Fibroblast of skin of left biceps (primary cell): ENCODE results near the gene CEP63.
"Not testable (repeated sequence)": the region's sequence is repeated elsewhere in the genome, so short reads cannot be mapped to it uniquely, and the experiment has no call there.

ENCODE experiments used
- DNase-seq, 2 experiments: peaks; one replicate each; pipeline ENCODE4 v3.0.0-alpha.2; 2013; ENCODE audit warnings: low read depth in 2 of 2

CEP63 gene

DNA sequence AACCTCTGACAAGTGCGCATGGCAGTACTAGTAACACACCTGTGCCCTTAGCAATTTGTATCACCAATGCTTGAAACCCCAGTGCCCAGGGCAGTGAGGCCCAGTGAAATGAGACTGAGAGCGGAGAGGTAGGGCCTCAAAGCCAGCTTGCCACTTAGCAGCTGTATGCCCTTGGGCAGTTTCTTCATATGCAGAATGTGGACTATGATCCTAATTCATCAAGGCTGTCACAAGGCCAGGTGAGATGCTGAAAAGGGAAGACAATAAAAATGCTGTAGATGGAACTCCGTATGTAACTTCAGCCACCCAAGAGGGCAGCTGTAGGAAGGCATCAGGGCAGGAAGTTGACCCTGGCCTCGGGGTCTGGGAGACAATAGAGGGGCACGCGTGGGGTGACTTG, 90.6 kb downstream of the CEP63 start:
- no peak for DNase-seq

DNA sequence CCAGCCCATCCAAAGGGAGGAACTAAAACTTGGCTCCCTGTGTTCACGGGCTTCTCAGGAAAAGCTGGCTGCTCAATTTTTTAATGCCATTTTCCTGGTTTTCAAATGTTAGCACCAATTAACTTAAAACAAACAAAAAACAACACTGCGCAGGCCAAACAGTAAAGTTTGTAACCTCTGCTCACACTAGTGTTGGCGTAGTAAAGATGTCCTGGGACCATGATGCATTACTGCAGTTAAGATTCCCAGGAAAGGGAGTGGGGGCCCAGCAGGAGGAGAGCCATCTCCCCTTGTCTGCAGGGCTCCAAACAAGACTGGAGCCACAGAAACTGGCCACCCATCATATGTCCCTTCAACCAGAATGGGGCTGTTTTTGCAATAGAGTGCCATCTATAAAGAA, 91.0 kb downstream of the CEP63 start:
- no peak for DNase-seq

DNA sequence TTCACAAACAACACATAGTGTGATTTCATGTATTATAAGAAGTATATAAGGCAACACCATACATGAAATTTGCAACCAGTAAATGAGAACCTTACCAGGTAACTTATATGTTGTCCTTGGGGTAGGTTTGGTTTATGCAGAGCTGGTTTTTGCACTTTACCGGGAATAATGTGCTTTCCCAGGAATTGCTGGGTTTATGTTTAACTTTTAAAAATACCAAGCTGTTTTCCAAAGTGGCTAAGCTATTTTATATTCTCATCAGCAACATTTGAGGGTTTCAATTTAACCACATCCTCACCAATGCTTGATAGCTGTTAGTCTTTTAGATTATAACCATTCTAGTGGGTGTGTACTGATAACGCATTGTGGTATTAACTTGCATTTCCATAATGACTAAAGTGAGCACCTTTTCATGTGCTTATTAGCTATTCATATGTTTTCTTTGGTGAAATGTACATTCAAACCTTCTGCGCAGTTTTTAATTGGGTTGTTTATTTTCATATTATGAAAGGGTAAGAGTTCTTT, 93.3 kb downstream of the CEP63 start:
- no peak for DNase-seq

DNA sequence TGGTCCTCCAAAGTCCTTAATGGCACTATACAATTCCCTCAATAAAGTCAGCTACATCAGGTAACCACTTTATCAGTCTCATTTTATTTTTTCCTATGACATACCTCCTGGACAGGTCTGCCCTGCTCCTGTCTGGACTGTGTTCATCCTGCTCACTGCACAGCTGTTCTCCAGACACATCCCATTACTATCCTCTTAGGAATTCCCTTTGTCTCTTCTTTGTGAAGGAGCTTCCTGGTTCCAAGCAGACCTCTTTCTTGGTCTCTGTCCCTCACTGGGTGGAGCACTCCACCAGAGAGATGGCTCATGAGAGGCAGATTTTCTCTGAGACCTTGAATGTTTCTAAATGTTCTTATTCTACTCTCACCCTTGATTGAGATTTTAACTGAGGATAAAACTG, 104.9 kb downstream of the CEP63 start:
- DNase-seq = no peak

DNA sequence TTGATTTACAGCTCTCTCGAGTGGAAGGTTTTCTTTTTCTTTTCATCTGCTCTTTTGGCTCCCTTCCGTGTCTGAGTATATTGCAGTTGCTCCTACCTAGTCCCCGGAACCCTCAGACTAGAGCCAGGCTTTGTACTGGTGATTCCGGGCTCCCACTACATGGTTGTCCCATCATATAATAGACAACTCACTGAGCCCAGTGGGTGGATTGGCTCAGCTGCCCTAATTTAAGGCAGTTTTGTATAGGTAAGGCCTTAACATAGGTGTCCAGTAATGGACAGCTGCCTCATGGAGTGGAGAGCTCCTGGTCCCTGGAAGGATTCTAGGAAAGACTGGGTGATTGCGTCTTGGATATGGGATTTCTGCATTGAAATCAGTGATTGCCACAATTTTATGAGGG, 106.9 kb downstream of the CEP63 start:
- DNase-seq = no peak

DNA sequence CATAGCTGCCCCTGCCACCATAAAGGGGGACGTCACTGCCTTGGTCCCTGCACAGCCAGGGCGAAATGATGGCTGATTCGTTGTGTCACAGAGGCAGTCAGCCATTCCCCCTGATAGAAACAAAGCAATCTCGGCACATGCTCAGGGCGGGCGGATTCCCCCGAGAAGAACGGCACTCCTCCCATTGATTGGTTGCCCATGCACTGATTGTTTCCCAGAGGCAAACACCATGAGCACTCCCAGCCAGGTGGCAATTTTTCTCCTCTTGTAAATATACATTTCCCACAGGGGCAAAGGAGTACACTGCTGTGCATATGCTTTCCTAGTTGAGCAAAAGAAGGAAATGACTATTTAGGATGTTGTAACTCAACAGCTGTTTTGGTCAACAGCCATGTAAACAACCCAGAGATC, 108.5 kb downstream of the CEP63 start:
- no peak for DNase-seq

DNA sequence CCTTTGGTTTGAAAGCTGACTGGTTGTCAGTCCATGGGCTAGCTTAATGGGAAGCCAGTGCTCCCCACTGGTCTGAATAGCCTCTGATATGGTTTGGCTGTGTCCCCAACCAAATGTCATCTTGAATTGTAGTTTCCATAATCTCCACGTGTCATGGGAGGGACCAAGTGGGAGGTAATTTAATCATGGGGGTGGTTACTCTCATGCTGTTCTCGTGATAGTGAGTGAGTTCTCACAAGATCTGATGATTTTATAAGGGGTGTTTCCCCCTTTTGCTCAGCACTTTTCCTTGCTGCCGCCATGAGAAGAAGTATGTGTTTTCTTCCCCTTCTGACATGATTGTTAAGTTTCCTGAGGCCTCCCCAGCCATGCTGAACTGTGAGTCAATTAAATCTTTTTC, 109.1 kb downstream of the CEP63 start:
- DNase-seq = not testable (repeated sequence)

DNA sequence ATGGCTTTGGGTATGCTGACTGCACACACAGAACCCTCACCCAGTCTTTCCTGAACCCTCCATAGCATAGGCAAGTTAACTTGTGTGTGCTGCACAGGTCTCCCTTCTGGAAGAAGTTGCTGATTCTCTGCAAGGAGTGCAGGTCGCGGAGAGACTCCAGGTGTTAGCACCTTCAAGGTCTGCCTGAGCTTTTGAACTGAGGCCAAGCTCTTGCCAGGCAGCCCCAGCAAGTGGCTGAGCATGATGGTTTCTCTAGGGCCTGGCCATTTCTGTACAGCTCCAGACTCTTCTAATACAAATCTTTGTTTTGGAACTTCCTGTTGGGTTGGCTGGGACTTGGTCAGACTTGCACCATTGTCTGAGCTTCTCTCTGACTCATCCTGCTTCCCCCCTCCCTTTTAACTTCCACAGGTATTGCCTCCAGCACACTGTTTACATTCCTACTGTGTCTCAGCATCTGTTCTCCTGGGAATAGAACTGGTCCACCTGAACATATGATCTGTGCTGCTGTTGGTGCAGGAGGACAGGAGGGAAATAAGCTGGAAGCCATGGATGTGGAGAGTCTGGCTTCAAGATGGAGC, 111.6 kb downstream of the CEP63 start:
- no peak for DNase-seq

DNA sequence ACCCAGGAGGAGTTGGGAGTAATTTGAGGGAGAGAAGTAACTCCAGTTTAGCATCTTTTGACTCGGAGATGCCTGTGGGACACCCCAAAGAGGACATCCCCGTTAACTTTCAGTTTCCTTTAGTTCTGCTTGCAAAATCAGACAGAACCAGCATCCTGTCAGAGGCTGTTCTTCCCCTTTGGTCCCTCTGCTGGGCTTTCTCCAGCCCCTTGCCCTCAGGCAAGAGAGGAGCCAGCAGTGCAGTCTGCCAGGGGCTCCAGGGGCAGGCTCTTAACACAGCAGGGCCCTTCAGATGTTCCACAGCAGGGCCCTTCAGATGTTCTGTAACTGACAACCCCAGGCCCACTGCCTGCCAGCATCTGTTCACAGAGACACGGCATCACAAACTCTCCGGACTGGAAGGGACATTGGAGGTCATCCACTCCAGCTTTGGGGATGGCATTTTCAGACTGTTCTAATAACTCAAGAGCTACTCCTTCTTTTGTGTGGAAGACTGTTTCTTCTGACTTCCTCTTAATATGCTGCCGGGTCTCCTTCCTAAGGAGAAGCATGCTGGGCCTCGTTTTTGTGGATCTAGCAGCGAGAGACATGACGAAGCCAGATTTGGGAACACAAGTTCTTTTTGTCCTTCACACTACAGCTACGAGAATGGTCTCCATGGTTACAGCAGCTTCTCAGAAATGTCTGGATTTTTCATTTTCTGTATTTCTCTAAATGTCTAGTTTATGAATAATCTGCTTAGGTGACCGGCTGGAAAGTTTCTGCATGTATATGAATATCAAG, 113.1 kb downstream of the CEP63 start:
- DNase-seq = no peak

DNA sequence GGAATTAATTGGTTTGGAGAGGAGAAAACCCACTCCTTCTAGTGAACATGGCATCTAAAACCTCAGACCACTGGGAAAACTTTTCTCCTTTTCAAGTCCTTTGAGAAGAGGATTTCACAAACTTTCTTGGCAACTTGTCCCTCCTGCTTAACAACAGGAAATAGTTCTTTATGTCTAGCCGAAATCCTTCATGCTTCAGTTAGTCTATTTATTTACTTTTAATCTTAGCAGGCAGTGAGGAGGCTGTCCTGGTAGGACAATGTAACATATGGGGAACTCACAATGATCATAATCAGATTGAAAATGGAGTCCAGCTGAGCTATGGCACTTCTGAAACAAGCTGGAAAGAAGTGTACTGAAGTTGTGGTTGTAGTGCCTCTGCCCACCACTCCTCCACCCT, 114.3 kb downstream of the CEP63 start:
- DNase-seq = no peak

DNA sequence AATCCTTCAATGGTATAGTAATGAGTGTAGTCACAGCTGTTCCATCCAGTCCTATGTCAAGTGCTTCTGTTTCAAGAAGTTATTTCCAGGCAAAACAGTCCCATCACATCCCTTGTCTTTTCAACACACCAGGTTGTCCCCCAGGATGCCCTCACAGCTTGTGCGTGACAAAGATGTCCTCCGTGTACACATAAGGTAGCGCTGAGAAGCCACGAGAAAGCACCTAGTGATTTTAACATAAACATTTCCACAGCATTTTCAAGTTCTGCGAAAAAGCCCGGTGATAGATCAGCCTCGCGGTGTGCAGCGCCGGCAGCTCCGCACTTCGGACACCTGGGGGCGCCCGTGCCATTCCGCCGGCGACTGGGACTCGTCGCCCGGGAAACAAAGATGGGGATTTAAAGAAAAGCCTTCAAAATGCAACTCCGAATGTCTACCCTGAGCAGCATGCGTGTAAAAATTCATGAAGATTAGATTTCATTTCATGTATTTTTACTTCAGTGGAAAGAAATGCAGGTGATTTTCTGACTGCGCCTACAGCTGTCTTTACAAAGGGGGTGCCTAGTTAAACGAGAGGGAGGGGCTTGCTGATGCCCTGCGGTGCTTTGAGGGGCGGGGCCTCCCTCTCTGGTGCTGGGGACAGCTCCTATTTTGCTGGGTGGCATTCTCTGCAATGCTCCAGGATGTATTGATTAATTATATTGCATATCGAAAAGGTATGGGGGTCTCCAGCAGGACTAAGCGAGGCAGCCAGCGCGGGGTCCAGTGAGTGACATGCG, 115.0 kb downstream of the CEP63 start:
- DNase-seq = peak in 1 of 2 experiments; percentile 31

DNA sequence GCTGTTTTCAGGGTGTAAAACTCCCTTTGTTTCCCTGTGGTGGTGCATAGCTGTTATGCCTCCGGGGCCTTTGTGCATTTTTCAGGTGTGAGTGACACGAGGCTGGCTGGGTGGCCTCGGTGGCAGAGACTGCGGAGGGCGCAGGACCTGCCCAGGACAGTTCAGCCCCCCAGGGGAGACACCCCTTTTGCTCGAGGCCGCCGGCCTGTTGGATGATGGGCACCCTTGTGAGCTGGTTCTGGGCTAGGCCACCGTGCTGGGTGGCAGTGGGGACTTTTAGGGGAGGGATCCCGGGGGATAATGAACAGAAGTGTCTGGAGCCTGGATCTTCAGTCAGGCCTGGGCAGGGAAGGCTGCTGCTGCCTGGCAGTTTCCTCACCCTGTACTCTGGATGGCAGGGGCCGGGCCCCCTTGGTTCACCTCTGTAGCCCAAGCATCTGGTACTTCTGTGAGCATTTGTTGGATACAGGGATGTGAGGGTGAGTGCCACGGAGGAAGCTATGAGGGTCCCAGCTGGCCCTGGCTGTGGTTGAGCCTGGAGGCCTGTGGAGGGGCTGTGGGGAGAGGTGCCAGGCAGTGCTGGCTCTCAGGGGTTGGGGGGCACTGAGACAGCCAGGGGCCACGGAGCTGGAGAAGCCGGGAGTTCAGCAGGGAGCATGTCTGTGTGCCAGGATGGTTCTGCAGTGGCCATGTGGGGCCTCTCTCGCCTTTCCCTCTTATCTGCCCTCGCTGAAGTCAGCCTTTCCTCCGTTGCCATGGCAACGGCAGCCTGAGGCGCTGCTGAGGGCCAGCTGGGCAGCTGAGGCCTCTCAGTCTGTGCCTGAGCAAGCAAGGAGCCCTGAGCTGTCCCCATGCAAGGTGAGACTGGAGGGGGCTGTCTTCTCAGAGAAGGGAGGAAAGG, 115.9 kb downstream of the CEP63 start:
- no peak for DNase-seq

DNA sequence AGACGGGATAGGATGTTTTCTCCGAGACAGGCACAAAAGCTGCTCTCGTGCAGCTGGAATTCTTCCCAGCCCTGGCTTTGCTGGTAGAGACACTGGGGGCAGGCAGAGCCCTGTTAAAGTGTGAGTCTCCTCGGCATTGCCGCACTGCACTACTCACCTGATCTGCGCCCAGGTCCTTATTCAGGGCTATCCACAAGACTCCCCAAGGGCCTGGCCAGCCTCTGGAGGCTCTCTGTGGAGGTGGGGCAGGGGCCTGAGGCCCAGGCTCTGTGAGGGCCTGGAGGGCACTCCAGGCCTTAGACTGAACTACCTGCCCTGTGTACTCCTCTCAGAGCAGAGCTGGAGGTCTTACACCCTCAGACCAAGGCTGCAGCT, 116.6 kb downstream of the CEP63 start:
- DNase-seq = no peak

DNA sequence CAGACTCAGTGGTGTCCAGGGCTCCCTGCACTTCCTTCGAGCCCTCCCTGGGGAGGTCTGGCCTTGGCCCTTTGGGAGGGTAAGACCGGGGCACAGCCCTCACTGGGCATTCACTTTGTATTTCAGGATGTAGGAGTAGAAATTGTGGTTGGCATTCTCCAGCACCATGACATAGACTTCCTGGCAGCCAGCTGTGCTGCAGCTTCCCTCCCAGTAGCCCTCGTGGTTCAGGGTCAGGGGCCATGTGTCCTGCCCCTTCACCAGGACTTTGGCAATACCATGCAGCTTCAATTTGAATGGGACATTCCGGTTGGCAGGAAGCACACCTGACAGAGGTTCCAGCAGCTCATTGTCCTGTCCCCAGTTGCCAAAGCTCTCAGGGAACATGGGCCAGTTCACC, 117.6 kb downstream of the CEP63 start:
- no peak for DNase-seq

DNA sequence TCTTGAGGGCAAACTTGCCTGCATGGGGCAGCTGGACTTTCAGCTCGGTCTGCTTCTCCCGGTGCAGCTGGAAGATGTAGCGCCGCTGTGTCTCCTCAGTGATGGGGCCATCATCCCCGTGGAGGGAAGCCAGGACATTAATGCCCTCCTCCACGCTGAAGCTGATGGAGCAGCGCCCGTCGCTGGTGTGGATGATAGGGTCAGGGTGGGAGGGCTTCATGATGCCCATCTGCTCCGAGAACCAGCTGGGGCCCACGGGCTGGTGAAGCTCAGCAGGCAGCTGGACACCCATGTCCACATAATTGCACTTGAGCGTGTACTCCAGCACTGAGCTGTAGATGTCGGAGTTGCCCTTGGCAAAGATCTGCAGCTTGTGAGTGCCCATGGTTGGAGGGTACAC, 118.1 kb downstream of the CEP63 start:
- DNase-seq = no peak

DNA sequence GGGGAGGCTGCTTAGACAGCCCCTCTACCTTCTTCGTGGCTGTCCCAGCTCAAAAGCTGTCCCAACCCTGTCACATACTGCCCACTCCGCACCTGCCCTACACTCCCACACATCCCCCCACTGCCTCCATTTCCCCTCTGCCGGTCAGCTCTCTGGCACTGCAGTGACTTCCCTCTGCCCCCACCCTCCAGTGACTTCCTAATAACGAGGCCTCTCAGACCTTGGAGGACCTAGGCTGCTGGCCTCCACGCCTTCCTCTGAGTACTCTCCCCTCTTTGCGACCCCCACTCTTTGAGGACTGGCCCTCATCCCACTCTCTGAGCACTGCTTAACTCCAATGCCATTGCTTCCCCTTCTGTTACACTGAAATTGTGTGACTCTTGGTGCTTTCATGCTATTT, 119.7 kb downstream of the CEP63 start:
- no peak for DNase-seq

DNA sequence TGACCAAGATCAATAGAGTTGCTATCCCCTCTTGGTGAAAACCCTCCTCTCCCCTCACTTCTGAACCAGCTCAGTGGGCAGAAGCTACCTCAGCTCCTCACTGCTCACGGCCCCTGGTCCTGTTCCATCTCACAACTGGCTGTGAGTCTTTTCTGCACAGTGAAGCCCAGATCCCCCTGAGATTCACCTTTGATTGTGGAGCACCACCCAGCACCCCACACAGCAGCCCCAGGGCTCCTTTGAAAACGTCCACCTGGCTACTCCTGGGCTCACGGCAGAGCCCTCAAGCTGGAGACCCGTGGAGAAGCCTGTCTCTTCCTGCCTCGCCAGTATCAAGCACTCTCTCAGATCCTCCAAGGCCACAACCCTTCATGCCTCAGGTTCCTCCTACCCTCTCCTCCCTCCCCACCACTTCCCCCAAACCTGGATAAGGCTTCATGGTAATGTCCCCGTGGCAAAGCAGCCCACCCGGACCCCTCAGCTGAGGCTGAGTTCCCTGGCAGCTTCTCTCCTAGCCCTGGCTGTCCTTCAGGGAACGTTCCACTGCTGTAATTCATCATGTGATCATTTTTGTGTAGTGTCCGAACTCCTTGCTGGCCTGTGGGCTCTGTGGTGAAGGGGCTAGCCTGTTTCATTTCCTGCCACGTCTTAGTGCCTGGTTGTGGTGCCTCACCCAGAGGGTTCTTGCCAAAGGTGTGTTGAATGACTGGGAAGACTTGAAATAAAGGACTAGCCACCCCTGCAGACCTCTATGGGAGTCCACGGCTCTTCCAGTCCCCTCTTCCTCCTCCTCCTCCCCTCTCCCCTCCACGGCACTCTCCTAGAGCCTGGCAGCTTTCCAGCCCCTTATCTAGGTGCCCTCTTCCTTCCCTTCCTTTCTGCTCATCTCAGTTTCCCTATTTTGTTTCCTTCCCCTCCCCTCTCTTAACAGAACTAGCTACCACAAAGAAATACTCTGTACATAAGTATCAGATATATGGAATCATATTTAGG, 120.5 kb downstream of the CEP63 start:
- DNase-seq = no peak

DNA sequence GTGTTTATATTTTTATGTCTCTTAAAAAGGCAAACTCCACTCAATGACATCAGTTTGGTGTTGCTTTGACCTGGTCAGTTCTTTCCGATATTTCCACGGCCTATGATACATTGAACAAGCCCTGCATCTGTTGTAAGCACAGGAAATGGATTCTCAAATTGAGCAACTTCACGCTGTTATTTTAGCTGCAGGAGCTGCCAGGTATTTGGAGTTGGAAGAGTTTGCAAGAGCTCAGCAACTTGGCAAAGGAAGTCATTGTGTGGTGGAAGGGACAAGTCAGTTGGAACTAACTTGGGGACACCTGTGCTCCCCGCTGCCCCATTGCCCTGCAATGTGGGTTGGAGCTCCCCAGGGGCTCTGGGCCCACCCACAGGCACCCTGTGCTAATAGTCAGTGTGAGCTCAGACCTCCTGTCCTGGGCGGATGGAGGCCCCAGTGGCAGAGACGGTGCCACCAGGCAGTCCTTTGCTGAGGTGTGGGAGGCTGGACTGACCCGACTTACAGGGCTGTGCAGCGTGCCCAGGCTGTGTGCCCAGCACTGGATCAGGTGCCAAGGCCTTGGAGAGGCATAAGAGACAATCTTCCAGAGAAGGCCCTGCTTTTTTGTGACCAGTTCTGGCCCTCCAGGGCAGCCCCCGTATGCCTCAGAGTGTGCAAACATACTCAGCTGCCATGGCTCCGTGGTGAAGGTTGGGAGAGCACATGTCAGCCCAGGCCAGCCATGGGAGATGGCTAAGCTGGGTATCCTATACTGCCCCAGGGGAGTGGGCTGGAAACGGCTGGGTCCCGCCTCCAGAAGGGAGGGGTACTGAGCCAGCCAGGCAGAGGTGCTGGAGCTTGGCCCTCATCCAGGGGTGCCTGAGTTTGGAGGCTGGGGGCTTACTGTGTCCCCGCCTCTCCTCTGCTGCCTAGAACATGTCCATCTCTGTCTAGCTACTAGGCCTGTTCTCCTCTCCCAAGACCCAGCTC, 121.5 kb downstream of the CEP63 start:
- no peak for DNase-seq

DNA sequence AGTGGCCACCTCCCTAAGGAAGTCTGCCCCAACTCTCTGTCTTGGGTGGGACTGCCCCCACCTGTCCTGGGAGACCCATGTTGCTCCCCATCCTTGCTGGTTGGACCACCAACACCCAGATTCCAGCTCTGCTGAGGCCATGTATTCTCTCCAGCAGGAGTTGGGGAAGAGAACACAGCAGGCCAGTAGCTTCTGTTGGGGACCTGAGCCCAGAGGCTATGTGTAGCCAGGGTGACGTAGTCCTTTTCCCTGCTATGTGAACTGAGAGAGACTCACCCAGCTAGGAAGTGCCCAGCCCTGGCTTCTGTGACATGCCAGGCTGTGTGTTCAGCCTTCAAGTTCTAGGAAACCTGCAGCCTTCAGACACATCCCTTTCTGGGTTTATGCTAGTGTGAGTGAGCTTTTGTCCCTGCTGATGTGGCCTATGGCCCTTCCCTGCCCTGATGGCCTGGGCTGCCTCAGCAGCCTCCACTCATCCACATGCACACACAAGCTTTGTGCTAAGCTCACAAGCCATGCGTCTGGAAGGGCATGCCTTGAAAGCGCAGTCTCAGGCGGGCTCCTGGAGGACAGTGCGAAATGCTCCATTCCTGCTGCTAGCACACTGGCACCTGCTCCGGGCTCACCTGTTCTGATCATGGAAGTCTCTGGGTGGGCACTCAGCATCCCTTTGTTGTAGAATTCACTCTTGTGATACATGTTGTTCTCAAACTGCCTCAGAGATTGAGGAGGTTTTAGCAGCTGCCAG, 122.3 kb downstream of the CEP63 start:
- no peak for DNase-seq
